GM11168 (cell line): Measurements from ENCODE around the gene OR2W3.
"Not testable (repeated sequence)": the region's sequence is repeated elsewhere in the genome, so short reads cannot be mapped to it uniquely, and the experiment has no call there.

Source experiments
- in situ Hi-C: fragments of 300-500 bp; cut with MboI; formaldehyde crosslinking; loops from one replicate; pipeline ENCODE4 v1.12.0; 2022; ENCODE audit warnings: low sequenced_read_pairs; ENCODE audit not compliant: unreplicated experiment

The OR2W3 gene

GRCh38 chr1:247914941-247915662, 19.7 kb downstream of the OR2W3 start:
- in situ Hi-C loops = no loop called here

GRCh38 chr1:247919952-247920351, 24.6 kb downstream of the OR2W3 start, which contains the start of gene OR2T8:
OR2T8 (plus strand) TSS chr1:247920252; CDS start chr1:247921018, 766 bp downstream.
- in situ Hi-C loops = no loop called here

- in situ Hi-C loops = no loop called here
Observed at GRCh38 chr1:247923941-247924340, 28.6 kb downstream of the OR2W3 start.

- in situ Hi-C loops = no loop called here
Observed at GRCh38 chr1:247924868-247925267, 29.5 kb downstream of the OR2W3 start, which contains the start of gene OR2AJ1. OR2AJ1 (plus strand) TSS chr1:247924889; CDS start chr1:247933769, 8,880 bp downstream.

- in situ Hi-C loops = no loop called here
Observed at GRCh38 chr1:247933989-247934388, 38.6 kb downstream of the OR2W3 start.

GRCh38 chr1:247935781-247936180, 40.4 kb downstream of the OR2W3 start:
- in situ Hi-C loops = no loop called here

GRCh38 chr1:247936415-247936814, 41.0 kb downstream of the OR2W3 start:
- in situ Hi-C loops = no loop called here

DNA sequence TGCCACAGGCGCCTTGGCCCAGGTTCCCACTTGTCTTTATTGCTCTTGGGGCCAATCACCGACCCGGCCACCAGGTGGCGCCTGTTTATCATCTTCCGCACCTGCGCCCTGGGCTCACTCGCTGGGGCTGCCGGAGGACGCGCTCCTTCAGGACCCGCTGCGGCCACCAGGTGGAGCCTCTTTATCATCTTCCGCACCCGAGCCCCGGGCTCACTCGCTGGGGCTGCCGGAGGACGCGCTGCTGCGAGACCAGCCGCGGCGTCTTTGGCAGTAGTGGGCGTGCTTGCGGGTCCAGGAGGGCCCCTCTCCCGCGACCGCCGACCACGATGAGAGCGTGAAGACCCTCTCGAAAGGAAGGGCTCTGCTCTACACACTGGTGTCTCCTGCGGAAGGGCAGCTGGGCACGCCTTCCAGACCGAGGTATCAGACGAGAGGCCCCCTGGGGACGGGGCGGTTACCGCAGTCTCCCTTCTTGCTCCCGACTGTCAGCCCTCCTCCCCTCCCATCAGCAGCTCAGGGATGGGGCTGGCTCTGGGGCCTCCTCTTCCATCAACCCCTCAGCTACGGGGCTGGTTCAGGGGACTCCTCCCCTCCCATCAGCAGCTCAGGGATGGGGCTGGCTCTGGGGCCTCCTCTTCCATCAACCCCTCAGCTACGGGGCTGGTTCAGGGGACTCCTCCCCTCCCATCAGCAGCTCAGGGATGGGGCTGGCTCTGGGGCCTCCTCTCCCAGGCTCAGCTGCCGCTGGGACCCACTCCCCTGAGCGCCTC, 41.8 kb downstream of the OR2W3 start:
- in situ Hi-C loops = not testable (repeated sequence)

DNA sequence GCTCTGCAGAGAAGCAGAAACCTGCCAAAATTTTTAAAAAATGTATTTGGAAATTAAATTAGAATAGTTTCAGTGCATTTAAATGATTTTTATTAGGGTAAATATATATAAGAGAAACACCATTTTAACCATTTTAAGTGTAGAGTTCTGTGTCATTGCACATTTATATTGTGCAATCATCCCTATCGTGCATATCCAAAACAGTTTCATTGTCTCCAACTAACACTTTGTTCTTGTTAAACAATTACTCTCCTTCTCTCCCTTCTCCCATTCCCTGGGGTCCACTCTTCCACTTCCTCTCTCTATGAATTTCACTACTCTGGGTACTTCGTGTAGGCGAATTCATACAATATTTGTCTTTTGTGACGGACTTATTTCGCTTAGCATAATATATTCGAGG, 47.2 kb downstream of the OR2W3 start:
- in situ Hi-C loops = no loop called here
